ENCODE data around the gene SHB. TPM values are rescaled to one million over a fixed set of nuclear protein-coding genes. Genes with fewer than 3 reads are reported as not detected.

The SHB gene
- total RNA-seq, 1 experiment from 2014 or later = 7.6 TPM

DNA sequence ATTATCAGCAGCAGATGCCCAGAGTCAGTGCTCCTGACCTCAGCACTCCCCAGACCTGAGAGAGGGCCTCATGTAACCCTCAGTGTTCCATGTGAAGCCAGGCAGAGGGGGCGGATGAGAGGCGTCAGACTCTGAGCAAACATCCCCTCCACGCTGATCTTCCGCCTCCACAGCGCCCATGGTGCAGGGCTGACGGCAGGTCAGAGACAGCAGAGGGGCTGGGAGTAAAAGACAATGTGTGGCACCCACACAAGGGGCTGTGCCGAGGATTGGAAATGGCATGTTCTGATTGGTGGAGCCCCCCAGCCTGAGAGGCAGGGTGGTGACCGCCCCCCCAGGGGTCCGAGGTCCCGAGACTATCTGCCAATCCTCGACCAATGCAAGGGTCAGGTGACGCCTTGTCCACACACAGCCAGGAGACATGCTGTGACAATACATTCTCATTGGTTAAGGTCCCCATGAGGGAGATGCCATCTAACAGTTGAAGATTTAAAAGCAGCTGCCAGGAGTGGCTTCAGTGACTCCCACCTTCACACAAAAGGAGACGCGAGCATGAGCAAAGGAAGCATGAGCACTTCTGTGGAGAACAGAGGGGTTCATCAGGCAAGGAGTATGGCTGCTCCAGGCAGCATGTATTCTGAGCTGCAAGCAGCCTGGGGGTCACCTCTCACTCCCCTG lies 145.8 kb downstream of the SHB start:
- Mint-ChIP-seq H3K9me3 (ENCODE audit: low read depth, unreplicated experiment) (no peaks in the 10 kb centered on the region), H3K36me3 (ENCODE audit: insufficient read depth, unreplicated experiment) (no peaks in the 10 kb centered on the region), H3K4me3 (ENCODE audit: low read depth, unreplicated experiment) (no peak overlapping the region), H3K27me3 (ENCODE audit: unreplicated experiment) (no peaks in the 10 kb centered on the region), H3K4me1 (ENCODE audit: low read depth, unreplicated experiment) (no peaks in the 10 kb centered on the region), H3K27ac (ENCODE audit: unreplicated experiment) (no peak overlapping the region)
- TF ChIP-seq CTCF (IDR thresholded peaks at IDR 0.05; ENCODE audit: unreplicated experiment) = no peak
- no peak for DNase-seq
- intact Hi-C loops (cut with micrococcal nuclease; ENCODE audit: unreplicated experiment) = no loop called here
- CTCF ChIA-PET = no interaction called here
- BruUV-seq (replicated peaks) = no TSS peak

DNA sequence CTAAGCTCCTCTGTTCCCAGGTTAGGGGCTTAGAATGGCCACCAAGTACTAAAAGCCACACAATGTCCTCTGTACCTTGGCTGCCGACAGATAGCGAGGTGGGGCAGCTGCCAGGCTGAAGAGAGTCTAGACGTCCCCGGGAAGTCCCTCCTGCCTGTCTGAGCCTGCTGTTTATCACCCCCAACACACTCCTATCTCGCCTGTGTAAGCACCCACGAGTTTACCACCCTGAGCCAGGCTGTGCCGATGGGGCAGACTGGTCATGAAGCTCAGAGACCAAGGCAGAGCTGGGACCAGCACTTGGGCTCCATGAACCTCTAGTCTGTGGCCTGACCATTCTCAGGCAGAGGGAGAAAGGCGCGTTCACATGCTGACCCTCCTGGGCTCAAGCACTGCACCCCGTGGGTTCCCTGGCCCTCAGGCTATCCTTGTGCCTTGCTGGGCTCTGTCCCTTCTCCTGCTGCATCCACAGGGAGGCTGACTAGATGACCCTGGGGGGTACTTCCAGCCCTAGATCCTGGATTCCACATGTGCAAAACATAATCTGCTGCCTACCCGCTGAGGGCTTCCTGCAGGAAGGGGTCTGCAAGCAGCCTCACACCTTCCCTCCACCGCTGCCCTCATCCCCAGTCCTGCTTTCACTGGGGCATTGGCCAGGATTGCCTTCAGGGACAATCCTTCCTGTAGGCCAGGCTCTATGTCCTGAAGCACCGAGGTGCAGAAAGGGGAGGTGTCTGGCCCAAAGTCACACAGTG lies 146.5 kb downstream of the SHB start:
- CTCF ChIA-PET = no interaction called here
- intact Hi-C loops (cut with micrococcal nuclease; ENCODE audit: unreplicated experiment) = no loop called here
- no peak for TF ChIP-seq CTCF (IDR thresholded peaks at IDR 0.05; ENCODE audit: unreplicated experiment)
- Mint-ChIP-seq H3K36me3 (ENCODE audit: insufficient read depth, unreplicated experiment) (no peaks in the 10 kb centered on the region), H3K4me3 (ENCODE audit: low read depth, unreplicated experiment) (no peak overlapping the region), H3K4me1 (ENCODE audit: low read depth, unreplicated experiment) (no peaks in the 10 kb centered on the region), H3K27ac (ENCODE audit: unreplicated experiment) (no peak overlapping the region), H3K9me3 (ENCODE audit: low read depth, unreplicated experiment) (no peaks in the 10 kb centered on the region), H3K27me3 (ENCODE audit: unreplicated experiment) (no peaks in the 10 kb centered on the region)
- BruUV-seq (replicated peaks) = no TSS peak
- DNase-seq = no peak

DNA sequence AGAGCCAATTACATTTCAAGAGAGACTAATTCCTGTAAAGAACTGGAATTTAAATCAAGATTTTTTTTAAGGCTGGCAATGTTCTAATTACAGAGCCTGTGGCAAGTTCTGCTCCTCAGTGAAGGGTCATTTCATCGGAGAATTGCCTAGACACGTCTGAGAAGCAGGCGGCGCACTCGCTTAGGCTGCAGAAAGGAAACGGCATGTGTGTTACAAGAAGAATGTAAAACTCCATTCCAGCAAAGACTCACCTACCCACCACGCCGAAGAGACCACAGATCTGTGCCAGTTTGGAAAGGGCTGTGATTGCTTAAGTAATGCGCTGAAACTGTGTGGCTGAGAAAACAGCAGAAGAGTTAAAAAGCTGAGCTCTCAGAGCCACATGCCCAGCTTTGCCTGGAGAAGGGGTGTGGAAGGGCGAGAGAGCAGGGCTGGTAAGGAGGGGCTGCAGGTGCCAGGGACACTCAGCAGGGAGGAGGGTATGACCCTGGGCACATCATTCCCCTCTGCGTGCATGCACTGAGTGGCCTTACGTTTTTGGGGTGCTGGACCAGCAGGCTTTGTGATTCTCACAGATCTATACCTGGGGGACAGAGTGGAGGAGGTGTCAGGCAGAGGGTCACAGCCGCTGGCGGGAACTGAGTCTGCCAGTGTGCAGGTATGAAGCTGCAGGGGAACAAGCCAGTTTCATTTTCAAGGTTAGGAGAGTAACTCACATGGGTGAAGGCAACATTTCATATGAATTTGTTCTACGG lies 147.3 kb downstream of the SHB start:
- no peak for DNase-seq
- intact Hi-C loops (cut with micrococcal nuclease; ENCODE audit: unreplicated experiment) = no loop called here
- Mint-ChIP-seq H3K27me3 (ENCODE audit: unreplicated experiment) (no peaks in the 10 kb centered on the region), H3K4me1 (ENCODE audit: low read depth, unreplicated experiment) (no peaks in the 10 kb centered on the region), H3K36me3 (ENCODE audit: insufficient read depth, unreplicated experiment) (no peaks in the 10 kb centered on the region), H3K27ac (ENCODE audit: unreplicated experiment) (no peak overlapping the region), H3K9me3 (ENCODE audit: low read depth, unreplicated experiment) (no peaks in the 10 kb centered on the region), H3K4me3 (ENCODE audit: low read depth, unreplicated experiment) (no peak overlapping the region)
- no TSS peak for BruUV-seq (replicated peaks)
- no peak for TF ChIP-seq CTCF (IDR thresholded peaks at IDR 0.05; ENCODE audit: unreplicated experiment)
- CTCF ChIA-PET = no interaction called here

- Mint-ChIP-seq H3K4me3 (ENCODE audit: low read depth, unreplicated experiment) (no peak overlapping the region), H3K27me3 (ENCODE audit: unreplicated experiment) (no peaks in the 10 kb centered on the region), H3K36me3 (ENCODE audit: insufficient read depth, unreplicated experiment) (no peaks in the 10 kb centered on the region), H3K27ac (ENCODE audit: unreplicated experiment) (no peak overlapping the region), H3K4me1 (ENCODE audit: low read depth, unreplicated experiment) (no peaks in the 10 kb centered on the region), H3K9me3 (ENCODE audit: low read depth, unreplicated experiment) (no peaks in the 10 kb centered on the region)
- intact Hi-C loops (cut with micrococcal nuclease; ENCODE audit: unreplicated experiment) = no loop called here
- TF ChIP-seq CTCF (IDR thresholded peaks at IDR 0.05; ENCODE audit: unreplicated experiment) = no peak
- CTCF ChIA-PET = no interaction called here
- no TSS peak for BruUV-seq (replicated peaks)
- no peak for DNase-seq
Observed at GRCh38 chr9:37921168-37921510, 147.9 kb downstream of the SHB start.
